MM.1S (cell line): Measurements from ENCODE around the gene FAM118A.

Experiments
- DNase-seq: peaks from one replicate; pipeline ENCODE4 v3.0.0-alpha.2; 2015
- H2AFZ ChIP-seq: fragments of 300-600 bp; sonication (generic); 2 replicates; pipeline ENCODE4 v1.6.0; 2016; ENCODE audit warnings: antibody characterized with exemption, low read length
- H3F3A ChIP-seq: fragments of 300-600 bp; sonication (generic); 2 replicates; pipeline ENCODE4 v1.6.1; 2016; ENCODE audit warnings: mild to moderate bottlenecking, antibody characterized with exemption, low read length, moderate library complexity, mixed read lengths; ENCODE audit not compliant: insufficient read depth
- H3K27ac ChIP-seq: fragments of 300-600 bp; sonication (generic); 2 replicates; pipeline ENCODE4 v1.5.1; 2016; ENCODE audit warnings: mild to moderate bottlenecking, low read length
- H3K27me3 ChIP-seq: fragments of 300-600 bp; sonication (generic); replicated peaks from 2 replicates; pipeline ENCODE4 v1.6.0; 2016; ENCODE audit warnings: low read length; ENCODE audit not compliant: insufficient read depth
- H3K36me3 ChIP-seq: fragments of 300-600 bp; sonication (generic); replicated peaks from 2 replicates; pipeline ENCODE4 v1.6.1; 2016; ENCODE audit warnings: mild to moderate bottlenecking, low read length, mixed read lengths; ENCODE audit not compliant: insufficient read depth
- H3K4me1 ChIP-seq: fragments of 300-600 bp; sonication (generic); 2 replicates; pipeline ENCODE4 v1.6.1; 2016; ENCODE audit warnings: low read length, mixed read lengths
- H3K4me2 ChIP-seq: fragments of 300-600 bp; sonication (generic); 2 replicates; pipeline ENCODE4 v1.6.0; 2016; ENCODE audit warnings: low read depth, low read length
- H3K4me3 ChIP-seq: fragments of 300-600 bp; sonication (generic); 2 replicates; pipeline ENCODE4 v1.5.1; 2016; ENCODE audit warnings: low read length, mixed read lengths
- H3K79me2 ChIP-seq: fragments of 300-600 bp; sonication (generic); 2 replicates; pipeline ENCODE4 v1.6.1; 2016; ENCODE audit warnings: mixed run types, low read length, mixed read lengths
- H3K9ac ChIP-seq: fragments of 300-600 bp; sonication (generic); 2 replicates; pipeline ENCODE4 v1.6.1; 2016; ENCODE audit warnings: low read length, mixed read lengths
- H3K9me2 ChIP-seq: fragments of 300-600 bp; sonication (generic); replicated peaks from 2 replicates; pipeline ENCODE4 v1.6.1; 2016; ENCODE audit warnings: mild to moderate bottlenecking, low read length, mixed read lengths; ENCODE audit not compliant: insufficient read depth
- H3K9me3 ChIP-seq: fragments of 300-600 bp; sonication (generic); replicated peaks from 2 replicates; pipeline ENCODE4 v1.6.1; 2016; ENCODE audit warnings: mild to moderate bottlenecking, low read length, mixed read lengths; ENCODE audit not compliant: insufficient read depth
- H4K20me1 ChIP-seq: fragments of 300-600 bp; sonication (generic); 2 replicates; pipeline ENCODE4 v1.6.1; 2016; ENCODE audit warnings: mild to moderate bottlenecking, low read length, moderate library complexity, mixed read lengths; ENCODE audit not compliant: insufficient read depth
- CTCF ChIP-seq: fragments of 300-600 bp; sonication (generic); IDR thresholded peaks from 2 replicates; pipeline ENCODE4 v1.5.1; 2016; ENCODE audit warnings: antibody characterized with exemption, low read length, mixed read lengths
- EZH2 ChIP-seq: fragments of 300-600 bp; sonication (generic); optimal IDR thresholded peaks from 2 replicates; pipeline ENCODE3; 2017; ENCODE audit warnings: low read depth, mild to moderate bottlenecking, antibody characterized with exemption, low read length, mixed read lengths
- EZH2phosphoT487 ChIP-seq: fragments of 300-600 bp; sonication (generic); IDR thresholded peaks from 2 replicates; pipeline ENCODE4 v1.6.1; 2018; ENCODE audit warnings: antibody characterized with exemption, low read length

The FAM118A gene

GRCh38 chr22:45298934-45299505, 10.7 kb upstream of the FAM118A start:
- H3K4me1 ChIP-seq: no peaks in the 10 kb centered on the region
- no peak for DNase-seq
- H3K9me3 ChIP-seq: no peaks in the 10 kb centered on the region
- no peaks in the 10 kb centered on the region for H3F3A ChIP-seq
- H3K4me2 ChIP-seq: no peak overlapping the region
- no peak overlapping the region for H2AFZ ChIP-seq
- no peak overlapping the region for H3K27ac ChIP-seq
- TF ChIP-seq EZH2phosphoT487: no peak
- TF ChIP-seq EZH2: no peak
- no peak for TF ChIP-seq CTCF
- H3K9me2 ChIP-seq: no peaks in the 10 kb centered on the region
- peaks cover 2% of the 10 kb centered on the region for H3K27me3 ChIP-seq
- H4K20me1 ChIP-seq: no peaks in the 10 kb centered on the region
- H3K4me3 ChIP-seq: no peak overlapping the region
- H3K9ac ChIP-seq: no peak overlapping the region
- H3K79me2 ChIP-seq: no peaks in the 10 kb centered on the region
- no peaks in the 10 kb centered on the region for H3K36me3 ChIP-seq

- H3K9ac ChIP-seq: no peak overlapping the region
- no peaks in the 10 kb centered on the region for H3F3A ChIP-seq
- no peak overlapping the region for H3K27ac ChIP-seq
- no peaks in the 10 kb centered on the region for H3K79me2 ChIP-seq
- no peak overlapping the region for H2AFZ ChIP-seq
- no peak overlapping the region for H3K4me2 ChIP-seq
- no peaks in the 10 kb centered on the region for H4K20me1 ChIP-seq
- no peaks in the 10 kb centered on the region for H3K36me3 ChIP-seq
- TF ChIP-seq EZH2phosphoT487: no peak
- TF ChIP-seq CTCF: no peak
- TF ChIP-seq EZH2: no peak
- no peaks in the 10 kb centered on the region for H3K9me2 ChIP-seq
- DNase-seq: no peak
- H3K4me1 ChIP-seq: no peaks in the 10 kb centered on the region
- no peak overlapping the region for H3K4me3 ChIP-seq
- H3K27me3 ChIP-seq: no peaks in the 10 kb centered on the region
- H3K9me3 ChIP-seq: no peaks in the 10 kb centered on the region
Measured at GRCh38 chr22:45302751-45303150, 7.0 kb upstream of the FAM118A start.

GRCh38 chr22:45303181-45303580, 6.6 kb upstream of the FAM118A start:
- Histone ChIP-seq H4K20me1 (no peaks in the 10 kb centered on the region), H3K36me3 (no peaks in the 10 kb centered on the region), H3K4me3 (no peak overlapping the region), H3K9ac (no peak overlapping the region), H3K79me2 (no peaks in the 10 kb centered on the region), H2AFZ (no peak overlapping the region), H3F3A (no peaks in the 10 kb centered on the region), H3K9me3 (no peaks in the 10 kb centered on the region), H3K27ac (no peak overlapping the region), H3K4me2 (no peak overlapping the region), H3K27me3 (no peaks in the 10 kb centered on the region), H3K4me1 (no peaks in the 10 kb centered on the region), H3K9me2 (no peaks in the 10 kb centered on the region)
- TF ChIP-seq CTCF (no peak), EZH2 (no peak), EZH2phosphoT487 (no peak)
- no peak for DNase-seq
